Measurements from ENCODE around the gene TMEM107. TPM values are rescaled to one million over a fixed set of nuclear protein-coding genes. Genes with fewer than 3 reads are reported as not detected.

TMEM107 gene
- total RNA-seq, 2 experiments from 2014 or later = 33.4 to 35.9 TPM

DNA sequence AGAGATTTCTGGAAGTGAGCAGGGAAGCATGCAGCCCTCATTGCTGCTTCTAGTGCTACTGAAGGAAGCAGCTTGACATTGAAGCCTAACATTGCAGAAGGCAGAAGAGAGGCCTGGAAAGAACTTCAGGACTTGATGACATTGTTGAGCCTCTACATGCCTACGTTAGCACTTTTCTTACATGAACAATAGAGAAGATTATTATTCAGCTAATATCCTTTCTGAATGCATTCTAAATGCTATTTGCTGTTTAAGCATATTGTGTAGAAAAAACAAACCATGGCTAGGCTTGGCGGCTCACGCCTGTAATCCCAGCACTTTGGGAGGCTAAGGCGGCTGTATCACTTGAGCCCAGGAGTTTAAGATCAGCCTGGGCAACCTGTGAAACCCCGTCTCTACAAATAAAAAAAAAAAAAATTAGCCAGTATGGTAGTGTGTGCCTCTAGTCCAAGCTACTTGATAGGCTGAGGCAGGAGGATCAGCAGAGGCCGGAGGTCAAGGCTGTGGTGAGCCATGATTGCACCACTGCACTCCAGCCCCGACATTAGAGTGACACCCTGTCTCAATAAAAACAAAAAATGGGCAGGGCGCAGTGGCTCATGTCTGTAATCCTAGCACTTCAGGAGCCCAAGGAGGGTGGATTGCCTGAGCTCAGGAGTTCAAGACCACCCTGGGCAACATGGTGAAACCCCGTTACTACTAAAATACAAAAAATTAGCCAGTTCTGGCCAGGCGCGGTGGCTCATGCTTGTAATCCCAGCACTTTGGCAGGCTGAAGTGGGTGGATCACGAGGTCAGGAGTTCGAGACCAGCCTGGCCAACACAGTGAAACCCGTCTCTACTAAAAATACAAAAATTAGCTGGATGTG lies 36.4 kb upstream of the TMEM107 start:
- H3K9me3 Mint-ChIP-seq = no peaks in the 10 kb centered on the region
- POLR2A ChIA-PET = interaction anchor here (1.2 to 16.5 kb wide), 6 partner anchors 9 to 39 kb away, joined by 5 to 186 read pairs (median 42); partner anchors contain the start of genes BORCS6, CTC1 and PFAS
- no peak overlapping the region for H3K4me3 Mint-ChIP-seq
- ATAC-seq (no peak), DNase-seq (no peak)
- H3K4me1 Mint-ChIP-seq (ENCODE audit: low read depth) = peaks cover 10% of the 10 kb centered on the region
- H3K27ac Mint-ChIP-seq = no peak overlapping the region
- CTCF ChIA-PET = interaction anchor here (0.7 to 2.0 kb wide), 4 partner anchors 9 to 88 kb away, joined by 3 to 5 read pairs (median 4); no protein-coding TSS in a partner anchor
- H3K27me3 Mint-ChIP-seq = no peaks in the 10 kb centered on the region
- peaks cover 17% of the 10 kb centered on the region for H3K36me3 Mint-ChIP-seq (ENCODE audit: low read depth)
- TF ChIP-seq, protein P1, sequence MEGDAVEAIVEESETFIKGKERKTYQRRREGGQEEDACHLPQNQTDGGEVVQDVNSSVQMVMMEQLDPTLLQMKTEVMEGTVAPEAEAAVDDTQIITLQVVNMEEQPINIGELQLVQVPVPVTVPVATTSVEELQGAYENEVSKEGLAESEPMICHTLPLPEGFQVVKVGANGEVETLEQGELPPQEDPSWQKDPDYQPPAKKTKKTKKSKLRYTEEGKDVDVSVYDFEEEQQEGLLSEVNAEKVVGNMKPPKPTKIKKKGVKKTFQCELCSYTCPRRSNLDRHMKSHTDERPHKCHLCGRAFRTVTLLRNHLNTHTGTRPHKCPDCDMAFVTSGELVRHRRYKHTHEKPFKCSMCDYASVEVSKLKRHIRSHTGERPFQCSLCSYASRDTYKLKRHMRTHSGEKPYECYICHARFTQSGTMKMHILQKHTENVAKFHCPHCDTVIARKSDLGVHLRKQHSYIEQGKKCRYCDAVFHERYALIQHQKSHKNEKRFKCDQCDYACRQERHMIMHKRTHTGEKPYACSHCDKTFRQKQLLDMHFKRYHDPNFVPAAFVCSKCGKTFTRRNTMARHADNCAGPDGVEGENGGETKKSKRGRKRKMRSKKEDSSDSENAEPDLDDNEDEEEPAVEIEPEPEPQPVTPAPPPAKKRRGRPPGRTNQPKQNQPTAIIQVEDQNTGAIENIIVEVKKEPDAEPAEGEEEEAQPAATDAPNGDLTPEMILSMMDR (IDR thresholded peaks at IDR 0.05) = no peak
- intact Hi-C loops (cut with micrococcal nuclease) = no loop called here

DNA sequence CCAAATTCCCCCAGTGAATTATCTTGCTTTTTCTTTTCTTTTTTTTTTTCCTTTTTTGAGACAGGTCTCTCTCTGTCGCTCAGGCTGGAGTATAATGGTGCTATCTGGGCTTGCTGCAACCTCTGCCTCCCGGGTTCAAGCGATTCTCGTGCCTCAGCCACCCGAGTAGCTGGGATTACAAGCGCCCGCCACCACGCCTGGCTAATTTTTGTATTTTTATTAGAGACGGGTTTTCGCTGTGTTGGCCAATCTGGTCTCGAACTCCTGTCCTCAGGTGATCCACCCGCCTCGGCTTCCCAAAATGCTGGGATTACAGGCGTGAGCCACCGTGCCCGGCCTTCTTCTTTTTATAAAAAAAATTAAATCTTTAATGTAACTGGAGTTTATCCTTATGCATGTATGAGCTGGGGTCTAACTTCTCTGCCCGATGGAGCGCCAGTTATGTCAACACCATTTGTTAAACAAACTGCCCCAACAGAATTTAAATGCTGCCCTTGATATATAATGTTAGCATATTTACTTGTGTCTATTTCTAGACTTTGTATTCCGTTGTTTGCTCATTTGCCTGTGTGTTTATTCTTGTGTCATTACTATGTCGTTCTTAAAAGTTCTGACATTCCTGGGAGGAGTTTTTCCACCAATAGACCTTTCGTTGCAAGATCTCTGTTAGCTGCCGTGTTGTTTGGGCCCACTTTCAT lies 34.7 kb upstream of the TMEM107 start:
- CTCF ChIA-PET = interaction anchor here (1.4 to 2.1 kb wide), 10 partner anchors 8 to 990 kb away, joined by 3 to 8 read pairs (median 5); no protein-coding TSS in a partner anchor
- Mint-ChIP-seq H3K27ac (peak overlapping the region; percentile 96), H3K36me3 (ENCODE audit: low read depth) (peaks cover 32% of the 10 kb centered on the region), H3K4me3 (peak overlapping the region; percentile 91), H3K9me3 (no peaks in the 10 kb centered on the region), H3K4me1 (ENCODE audit: low read depth) (peaks cover 12% of the 10 kb centered on the region), H3K27me3 (no peaks in the 10 kb centered on the region)
- POLR2A ChIA-PET = interaction anchor here (0.6 to 16.5 kb wide), 11 partner anchors 11 to 92 kb away, joined by 3 to 186 read pairs (median 5); partner anchors contain the start of genes BORCS6, CTC1 and PFAS
- DNase-seq (no peak), ATAC-seq (peak; percentile 50)
- TF ChIP-seq, protein P1 (IDR thresholded peaks at IDR 0.05) = no peak
- intact Hi-C loops (cut with micrococcal nuclease) = loop anchor here (1.0 kb wide), 1 partner anchor 10 kb away; no protein-coding TSS in a partner anchor

DNA sequence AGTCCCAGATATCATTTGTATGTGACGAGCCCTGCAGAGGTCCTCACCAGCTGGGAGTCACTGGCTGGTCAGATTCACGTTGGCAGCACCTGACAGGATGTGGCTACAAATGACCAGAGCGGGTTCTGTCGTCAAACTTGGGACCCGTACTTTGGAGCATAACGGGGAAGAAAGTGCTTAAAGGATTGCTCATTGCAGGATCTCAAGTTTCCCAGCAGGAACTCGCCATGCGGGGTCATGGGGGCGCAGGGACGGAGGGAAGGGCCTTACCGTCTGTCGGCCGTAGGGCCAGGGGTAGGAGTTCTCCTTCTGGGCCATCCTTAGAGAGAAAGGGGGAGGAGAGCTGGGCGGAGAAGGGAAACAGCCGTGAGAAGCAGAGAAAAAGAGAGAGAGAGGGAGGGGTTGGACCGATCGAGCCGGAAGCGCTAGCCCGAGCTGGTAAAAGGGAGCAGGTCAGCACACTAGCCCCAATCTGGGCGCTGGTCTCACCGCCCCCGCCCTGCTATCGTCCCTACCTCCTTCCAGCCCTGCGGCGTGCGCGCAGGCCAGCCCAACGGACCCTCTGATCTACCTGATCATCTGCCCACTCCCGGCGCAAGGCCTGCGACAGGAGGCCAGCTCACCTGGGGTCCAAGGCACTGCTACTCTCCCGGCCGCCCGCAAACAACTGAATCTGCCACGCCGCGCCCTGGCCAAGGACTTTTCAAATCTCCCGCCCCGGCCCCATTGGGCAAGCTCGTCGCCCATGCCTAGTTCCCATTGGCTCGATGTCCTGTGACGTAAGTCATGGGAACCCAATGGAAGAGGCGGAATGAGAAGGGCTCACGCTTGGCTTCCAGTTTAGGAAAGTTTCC lies 34.0 kb upstream of the TMEM107 start, which contains the start of gene AURKB:
AURKB (minus strand) TSS at position 669 of the 854 bp plus-strand sequence; CDS start at position 318, 351 bp downstream.
- ChIA-PET POLR2A (interaction anchor here (0.6 to 16.5 kb wide), 17 partner anchors 10 to 166 kb away, joined by 3 to 186 read pairs (median 3); partner anchors contain the start of genes BORCS6, CTC1, KRABD2 and PFAS), CTCF (interaction anchor here (1.4 to 2.1 kb wide), 10 partner anchors 9 to 989 kb away, joined by 3 to 8 read pairs (median 5); no protein-coding TSS in a partner anchor)
- no peaks in the 10 kb centered on the region for H3K9me3 Mint-ChIP-seq

DNA sequence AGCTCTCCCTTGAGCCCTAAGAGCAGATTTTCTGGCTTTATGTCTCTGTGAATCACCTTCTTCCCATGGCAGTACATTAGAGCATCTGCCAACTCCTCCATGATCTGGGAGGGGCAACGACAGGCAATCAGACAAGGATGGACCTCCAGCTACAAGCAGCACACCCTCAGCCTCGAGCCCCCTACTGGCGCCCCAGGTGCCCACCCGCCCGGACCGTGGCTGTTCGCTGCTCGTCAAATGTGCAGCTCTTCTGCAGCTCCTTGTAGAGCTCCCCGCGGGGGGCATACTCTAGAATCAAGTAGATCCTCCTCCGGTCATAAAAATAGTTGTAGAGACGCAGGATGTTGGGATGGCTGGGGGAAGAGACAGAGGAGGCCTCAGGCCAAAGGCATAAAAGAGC lies 30.4 kb upstream of the TMEM107 start:
- intact Hi-C loops (cut with micrococcal nuclease) = no loop called here
- no peak for DNase-seq
- no peak for ATAC-seq
- Mint-ChIP-seq H3K4me3 (no peak overlapping the region), H3K4me1 (ENCODE audit: low read depth) (peaks cover 15% of the 10 kb centered on the region), H3K9me3 (no peaks in the 10 kb centered on the region), H3K36me3 (ENCODE audit: low read depth) (peaks cover 58% of the 10 kb centered on the region), H3K27me3 (no peaks in the 10 kb centered on the region), H3K27ac (no peak overlapping the region)
- ChIA-PET CTCF (no interaction called here), POLR2A (interaction anchor here (0.7 to 16.5 kb wide), 6 partner anchors 10 to 91 kb away, joined by 3 to 186 read pairs (median 10); partner anchors contain the start of gene BORCS6)
- TF ChIP-seq, protein P1 (IDR thresholded peaks at IDR 0.05) = no peak

More for the DNA sequence above, 34.0 kb upstream of the TMEM107 start, which contains the start of gene AURKB:
- peaks cover 36% of the 10 kb centered on the region for H3K36me3 Mint-ChIP-seq (ENCODE audit: low read depth)
- H3K27ac Mint-ChIP-seq = peak within 1 kb of the TSS; percentile 96
- TF ChIP-seq, protein P1 (IDR thresholded peaks at IDR 0.05) = no peak
- no peaks in the 10 kb centered on the region for H3K27me3 Mint-ChIP-seq
- H3K4me3 Mint-ChIP-seq = peak within 1 kb of the TSS; percentile 91
- peaks cover 12% of the 10 kb centered on the region for H3K4me1 Mint-ChIP-seq (ENCODE audit: low read depth)
- peak; percentile 97 for DNase-seq
- peak; percentile 96 for ATAC-seq
- intact Hi-C loops (cut with micrococcal nuclease) = no loop called here

All from activated CD8-positive, alpha-beta T cell treated with anti-CD3 and anti-CD28 coated beads for 36 hours (primary cell).